A549 treated with GW870086 at 1 μM for 4 hours (cell line): ENCODE results near the gene RNF224. TPM values are rescaled to one million over a fixed set of nuclear protein-coding genes. Genes with fewer than 3 reads are reported as not detected.

Source experiments
- total RNA-seq: library from RNA; stranded (reverse); fragments of 200-300 nt; extraction: Qiagen RNA extraction; gene quantifications from 5 replicates; pipeline ENCODE4 v1.2.3, GENCODE V29; 2022; ENCODE audit warnings: low read depth

Gene RNF224
- total RNA-seq, 1 experiment from 2014 or later: 0.22 TPM

Other genes starting within 250 kb of the RNF224 start
- 0.57 to 0.68 TPM (median 0.66 TPM) in 3 of 5 replicates, not detected in the others for gene PTGDS, start 250.0 kb upstream of the RNF224 start, total RNA-seq
- gene LCNL1, start 244.5 kb upstream of the RNF224 start, total RNA-seq: 0.07 to 0.08 TPM (median 0.08 TPM) in 3 of 5 replicates, not detected in the others
- 47.9 to 81.3 TPM (median 74.1 TPM) in 5 replicates for gene PAXX, start 235.1 kb upstream of the RNF224 start, total RNA-seq
- gene CLIC3, start 230.9 kb upstream of the RNF224 start, total RNA-seq: 3.3 to 5.1 TPM (median 4.8 TPM) in 5 replicates
- gene ABCA2, start 199.3 kb upstream of the RNF224 start, total RNA-seq: 21.4 to 27.7 TPM (median 25.4 TPM) in 5 replicates
- gene FUT7, start 195.4 kb upstream of the RNF224 start, total RNA-seq: 0.06 TPM in 1 of 5 replicates, not detected in the others
- gene NPDC1, start 181.3 kb upstream of the RNF224 start, total RNA-seq: 44.4 to 81.3 TPM (median 73.5 TPM) in 5 replicates
- 1.1 to 2.3 TPM (median 1.7 TPM) in 5 replicates for gene ENTPD2, start 173.4 kb upstream of the RNF224 start, total RNA-seq
- gene SAPCD2, start 156.9 kb upstream of the RNF224 start, total RNA-seq: 14.8 to 25.2 TPM (median 21.9 TPM) in 5 replicates
- gene UAP1L1, start 150.0 kb upstream of the RNF224 start, total RNA-seq: 9.7 to 13.3 TPM (median 10.7 TPM) in 5 replicates
- gene MAN1B1, start 140.5 kb upstream of the RNF224 start, total RNA-seq: 39.8 to 52.8 TPM (median 51.9 TPM) in 5 replicates
- gene DPP7, start 112.8 kb upstream of the RNF224 start, total RNA-seq: 81.3 to 123 TPM (median 112 TPM) in 5 replicates
- gene GRIN1, start 88.3 kb upstream of the RNF224 start, total RNA-seq: 0.30 to 0.61 TPM (median 0.40 TPM) in 5 replicates
- 0.70 to 2.1 TPM (median 1.2 TPM) in 5 replicates for gene LRRC26, start 57.5 kb upstream of the RNF224 start, total RNA-seq
- gene TMEM210, start 55.4 kb upstream of the RNF224 start, total RNA-seq: not detected in 5 replicates
- 25.3 to 36.9 TPM (median 34.6 TPM) in 5 replicates for gene ANAPC2, start 38.9 kb upstream of the RNF224 start, total RNA-seq
- 105 to 159 TPM (median 141 TPM) in 5 replicates for gene SSNA1, start 38.8 kb upstream of the RNF224 start, total RNA-seq
- 6.8 to 10.6 TPM (median 9.0 TPM) in 5 replicates for gene TPRN, start 26.8 kb upstream of the RNF224 start, total RNA-seq
- gene TMEM203, start 21.9 kb upstream of the RNF224 start, total RNA-seq: 36.5 to 44.9 TPM (median 44.2 TPM) in 5 replicates
- gene NDOR1, start 21.8 kb upstream of the RNF224 start, total RNA-seq: 11.7 to 17.1 TPM (median 16.5 TPM) in 5 replicates
- 1.4 to 2.3 TPM (median 1.8 TPM) in 5 replicates for gene RNF208, start 5.3 kb upstream of the RNF224 start, total RNA-seq
- 3.6 to 5.2 TPM (median 4.2 TPM) in 5 replicates for gene CYSRT1, start 2.3 kb upstream of the RNF224 start, total RNA-seq
- gene SLC34A3, start 3.4 kb downstream of the RNF224 start, total RNA-seq: 0.06 to 0.17 TPM (median 0.11 TPM) in 5 replicates
- gene TUBB4B, start 13.8 kb downstream of the RNF224 start, total RNA-seq: 612 to 791 TPM (median 723 TPM) in 5 replicates
- gene STPG3, start 23.8 kb downstream of the RNF224 start, total RNA-seq: not detected in 5 replicates
- 45.1 to 56.7 TPM (median 55.1 TPM) in 5 replicates for gene NELFB, start 27.8 kb downstream of the RNF224 start, total RNA-seq
- gene TOR4A, start 50.2 kb downstream of the RNF224 start, total RNA-seq: 19.3 to 29.7 TPM (median 27.9 TPM) in 5 replicates
- gene NRARP, start 74.8 kb downstream of the RNF224 start, total RNA-seq: 1.9 to 4.6 TPM (median 4.1 TPM) in 5 replicates
- gene EXD3, start 195.7 kb downstream of the RNF224 start, total RNA-seq: 4.2 to 6.1 TPM (median 5.6 TPM) in 5 replicates
- gene NOXA1, start 195.9 kb downstream of the RNF224 start, total RNA-seq: 0.91 to 2.0 TPM (median 1.3 TPM) in 5 replicates
- gene ENTPD8, start 213.9 kb downstream of the RNF224 start, total RNA-seq: 0.08 to 0.31 TPM (median 0.23 TPM) in 5 replicates
- gene NSMF, start 231.8 kb downstream of the RNF224 start, total RNA-seq: 29.8 to 45.1 TPM (median 44.2 TPM) in 5 replicates